GM12878 (cell line): ENCODE data around the gene NRG3. TPM values are rescaled to one million over a fixed set of nuclear protein-coding genes. Genes with fewer than 3 reads are reported as not detected.

Experiments
- ATAC-seq: fragments of 200-7000 bp; cut with Tn5 transposase; 3 replicates; pipeline ENCODE4 v1.9.1; 2020; ENCODE audit warnings: mild to moderate bottlenecking, moderate library complexity
- BruUV-seq: library from RNA; stranded (reverse); fragments of 400-500 nt; replicated peaks from 2 replicates; lab custom pipeline; 2021; lab: Mats Ljungman, UMichigan
- CTCF ChIA-PET: fragments of 300-600 bp; sonication (Branson Sonifier 250); formaldehyde crosslinking; extraction: SDS; loops from one replicate; lab custom pipeline; 2021; ENCODE audit warnings: inconsistent platforms; lab: Yijun Ruan, JAX
- POLR2A ChIA-PET: fragments of 350-600 bp; formaldehyde crosslinking; extraction: SDS; loops from one replicate; lab custom pipeline; 2021; ENCODE audit warnings: inconsistent platforms; lab: Charles Lee
- RAD21 ChIA-PET: fragments of 300-600 bp; sonication (Branson Sonifier 250); formaldehyde crosslinking; loops from one replicate; lab custom pipeline; 2023; ENCODE audit warnings: antibody characterized with exemption; ENCODE audit not compliant: unreplicated experiment; lab: Charles Lee
- SMC1A ChIA-PET: fragments of 300-600 bp; sonication (Branson Sonifier 250); formaldehyde crosslinking; loops from one replicate; lab custom pipeline; 2023; ENCODE audit not compliant: unreplicated experiment, uncharacterized antibody; lab: Charles Lee
- DNase-seq: peaks from one replicate; pipeline ENCODE4 v3.0.0-alpha.2; 2011; ENCODE audit warnings: low read depth, low spot score
- FAIRE-seq: peaks from 3 replicates; lab custom pipeline; 2011; peaks lifted over from hg19 to GRCh38; lab: Jason Lieb, UNC
- H2AFZ ChIP-seq: 2 replicates; pipeline ENCODE4 v1.6.0; 2011; ENCODE audit warnings: low read depth, low read length, control low read depth; ENCODE audit not compliant: control insufficient read depth
- H3K27ac ChIP-seq: 2 replicates; pipeline ENCODE4 v1.5.1; 2011; ENCODE audit warnings: control low read depth; ENCODE audit not compliant: control insufficient read depth, insufficient read depth
- H3K27me3 ChIP-seq, 2 experiments: replicated peaks in 1 of 2; 2 replicates each; pipeline versions ENCODE4 v1.6.0 to v1.6.1; 2011; ENCODE audit warnings: low read length in 1 of 2; ENCODE audit not compliant: control insufficient read depth in 2 of 2, insufficient read depth in 2 of 2
- H3K36me3 ChIP-seq, 2 experiments: 2 replicates each; pipeline ENCODE4 v1.5.1; 2011; ENCODE audit warnings: low read length in 1 of 2; ENCODE audit not compliant: control insufficient read depth in 2 of 2, insufficient read depth in 2 of 2
- H3K4me1 ChIP-seq: 2 replicates; pipeline ENCODE4 v1.6.1; 2011; ENCODE audit warnings: mild to moderate bottlenecking, low read length, moderate library complexity, mixed read lengths; ENCODE audit not compliant: control insufficient read depth, insufficient read depth
- H3K4me2 ChIP-seq: 2 replicates; pipeline ENCODE4 v1.6.0; 2011; ENCODE audit warnings: control low read depth; ENCODE audit not compliant: control insufficient read depth, insufficient read depth
- H3K4me3 ChIP-seq: fragments of 200-600 bp; sonication (generic); 2 replicates; pipeline ENCODE4 v1.5.1; 2016
- H3K79me2 ChIP-seq: 2 replicates; pipeline ENCODE4 v1.6.0; 2011; ENCODE audit warnings: low read length; ENCODE audit not compliant: control insufficient read depth, insufficient read depth
- H3K9ac ChIP-seq: 2 replicates; pipeline ENCODE4 v1.8.0; 2011; ENCODE audit warnings: low read length, control low read depth, mixed read lengths; ENCODE audit not compliant: control insufficient read depth, insufficient read depth
- H3K9me3 ChIP-seq: replicated peaks from 3 replicates; pipeline ENCODE4 v1.5.1; 2011; ENCODE audit warnings: mild to moderate bottlenecking, low read length; ENCODE audit not compliant: control insufficient read depth, insufficient read depth
- H4K20me1 ChIP-seq: 2 replicates; pipeline ENCODE4 v1.6.0; 2011; ENCODE audit not compliant: control insufficient read depth, insufficient read depth
- BCLAF1 ChIP-seq: fragments of 450-650 bp; IDR thresholded peaks from 2 replicates; pipeline ENCODE4 v1.6.1; 2017; ENCODE audit warnings: antibody characterized with exemption, mild to moderate bottlenecking, moderate library complexity
- POLR2AphosphoS2 ChIP-seq: IDR thresholded peaks from 2 replicates; pipeline ENCODE4 v1.6.1; 2011; ENCODE audit warnings: low read depth, mild to moderate bottlenecking, low read length, improper control_type of control experiment, moderate library complexity
- RB1 ChIP-seq: fragments of 450-650 bp; formaldehyde crosslinking; IDR thresholded peaks from 2 replicates; pipeline ENCODE4 v1.6.1; 2017; ENCODE audit warnings: mild to moderate bottlenecking, borderline replicate concordance
- ZBED1 ChIP-seq: IDR thresholded peaks from 2 replicates; pipeline ENCODE4 v1.6.1; 2016; ENCODE audit warnings: borderline replicate concordance
- ZNF274 ChIP-seq: IDR thresholded peaks from one replicate; pipeline ENCODE4 v1.8.0; 2011; ENCODE audit not compliant: insufficient read length, insufficient read depth
- ZSCAN29 ChIP-seq: fragments of 450-650 bp; IDR thresholded peaks from 2 replicates; pipeline ENCODE4 v1.6.1; 2017; ENCODE audit warnings: mild to moderate bottlenecking, moderate library complexity
- WGBS: methylation state at CpG from one replicate; pipeline ENCODE4 v1.1.6; 2016; ENCODE audit warnings: low lambda C conversion rate; ENCODE audit not compliant: insufficient replicate concordance, insufficient coverage; ENCODE audit errors: missing lambda C conversion rate; 5-methylcytosine and 5-hydroxymethylcytosine counted together
- in situ Hi-C: fragments of 300-500 bp; cut with MboI; formaldehyde crosslinking; loops from 9 replicates; pipeline ENCODE4 v1.14.3; 2018; ENCODE audit warnings: mixed read lengths
- intact Hi-C: fragments of 100-400 bp; cut with micrococcal nuclease; formaldehyde crosslinking; loops from one replicate; pipeline ENCODE4 v1.14.2; 2022; ENCODE audit not compliant: unreplicated experiment
- polyA plus RNA-seq, 11 experiments: library from polyadenylated mRNA; depleted of rRNA in 4 of 11; unstranded in 6 of 11; stranded (reverse) in 5 of 11; fragments of >200 nt; fragmentation: Nextera tagmentation in 4 of 11; fragmentation: Illumina TruSeq in 1 of 11; extraction: Ambion mirVana in 4 of 11; extraction: Trizol in 1 of 11; gene quantifications; 1 replicate in 1 of 11; 2 replicates in 10 of 11; pipeline versions ENCODE4 v1.2.1 to v1.2.3, GENCODE V29; 2011 to 2016; ENCODE audit warnings: inconsistent platforms in 2 of 11, missing spikeins in 2 of 11, low read depth in 1 of 11
- total RNA-seq, 4 experiments: library from RNA; depleted of rRNA in 3 of 4; stranded (reverse); fragments of >200 nt in 3 of 4; fragmentation: Illumina TruSeq in 1 of 4; extraction: Trizol in 1 of 4; gene quantifications; 2 replicates each; pipeline versions ENCODE4 v1.2.1 to v1.2.3, GENCODE V29; 2013 to 2021

Gene NRG3
- total and polyA plus RNA-seq, 10 of the 15 experiments (the other 5 are each of a cell fraction or from before 2014, with no cell fraction given) = 0.03 to 0.41 (median 0.17) TPM; not detected in 3

DNA sequence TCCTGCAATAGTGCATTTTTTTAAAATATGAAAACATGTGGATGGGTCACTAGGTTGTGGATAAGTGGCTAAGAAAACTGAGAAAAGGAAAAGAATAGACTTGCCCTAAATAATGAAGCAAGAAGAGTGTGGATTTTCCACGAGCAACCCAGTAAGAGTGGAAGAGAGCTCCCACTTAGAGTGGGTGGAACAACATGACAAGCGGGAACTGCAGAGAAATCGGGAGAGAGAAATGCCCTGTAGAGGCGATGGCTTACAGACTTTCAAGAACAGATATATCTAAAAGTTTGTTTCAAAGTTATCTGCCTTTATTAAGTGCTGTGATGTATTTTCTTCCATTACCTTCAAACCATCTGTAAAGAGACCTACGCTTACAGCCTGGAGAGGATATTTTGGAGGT, 26.1 kb upstream of the NRG3 start:
- in situ Hi-C loops (no loop called here), intact Hi-C loops (no loop called here)
- no peak for DNase-seq
- no TSS peak for BruUV-seq
- Histone ChIP-seq H3K79me2 (no peaks in the 10 kb centered on the region), H3K9ac (no peak overlapping the region), H3K9me3 (no peaks in the 10 kb centered on the region), H4K20me1 (no peaks in the 10 kb centered on the region), H3K36me3 (no peaks in the 10 kb centered on the region), H3K4me1 (no peaks in the 10 kb centered on the region), H3K27ac (no peak overlapping the region), H3K27me3 (no peaks in the 10 kb centered on the region), H3K4me2 (no peak overlapping the region), H3K4me3 (no peak overlapping the region), H2AFZ (no peak overlapping the region)
- SMC1A ChIA-PET = interaction anchor here (0.7 to 2.4 kb wide), 2 partner anchors 12 to 1559 kb away, joined by 3 to 6 read pairs; no protein-coding TSS in a partner anchor
- RAD21 ChIA-PET = no interaction called here
- WGBS = 25% methylated on average over 5 of the region's 5 CpGs
- POLR2A ChIA-PET = no interaction called here
- CTCF ChIA-PET = no interaction called here
- no peak for FAIRE-seq
- TF ChIP-seq RB1 = no peak
- TF ChIP-seq POLR2AphosphoS2 = no peak
- no peak for TF ChIP-seq BCLAF1
- no peak for TF ChIP-seq ZNF274
- TF ChIP-seq ZBED1 = no peak
- no peak for TF ChIP-seq ZSCAN29
- no peak for ATAC-seq
